HG03558 (cell line): ENCODE measurements around the gene SUPT6H.
"Not testable (repeated sequence)": the region's sequence is repeated elsewhere in the genome, so short reads cannot be mapped to it uniquely, and the experiment has no call there.

Experiments
- ATAC-seq: cut with Tn5 transposase; IDR thresholded peaks from one replicate; pipeline ENCODE4 v1.9.1; 2021; ENCODE audit warnings: moderate number of reproducible peaks; ENCODE audit not compliant: unreplicated experiment; ENCODE audit errors: extremely low read depth

Gene SUPT6H

GRCh38 chr17:28729950-28730330, 67.9 kb downstream of the SUPT6H start:
- no peak for ATAC-seq

- no peak for ATAC-seq
These were observed 71.3 kb downstream of the SUPT6H start for GRCh38 chr17:28733346-28733745.

DNA sequence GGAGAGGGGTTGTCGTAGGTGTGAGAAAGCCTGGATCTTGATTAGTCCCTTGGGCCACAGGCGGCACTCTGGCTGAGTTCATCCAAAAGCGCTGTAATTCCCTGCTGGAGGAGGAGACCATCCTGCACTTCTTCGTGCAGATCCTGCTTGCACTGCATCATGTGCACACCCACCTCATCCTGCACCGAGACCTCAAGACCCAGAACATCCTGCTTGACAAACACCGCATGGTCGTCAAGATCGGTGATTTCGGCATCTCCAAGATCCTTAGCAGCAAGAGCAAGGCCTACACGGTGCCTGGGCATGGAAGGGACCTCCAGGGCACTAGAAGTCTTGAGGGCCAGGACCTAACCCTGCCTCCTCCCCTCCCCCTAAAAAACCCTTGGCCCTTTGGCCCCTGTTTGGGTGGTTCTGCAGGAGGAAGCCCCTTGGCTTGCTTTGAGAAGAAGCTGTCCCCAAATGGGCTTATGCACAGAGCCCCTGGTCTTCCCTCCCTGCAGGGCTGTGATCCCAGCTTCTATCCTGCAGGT, 72.8 kb downstream of the SUPT6H start:
- ATAC-seq, result no peak

GRCh38 chr17:28735242-28735722, 73.3 kb downstream of the SUPT6H start:
- ATAC-seq, result no peak

DNA sequence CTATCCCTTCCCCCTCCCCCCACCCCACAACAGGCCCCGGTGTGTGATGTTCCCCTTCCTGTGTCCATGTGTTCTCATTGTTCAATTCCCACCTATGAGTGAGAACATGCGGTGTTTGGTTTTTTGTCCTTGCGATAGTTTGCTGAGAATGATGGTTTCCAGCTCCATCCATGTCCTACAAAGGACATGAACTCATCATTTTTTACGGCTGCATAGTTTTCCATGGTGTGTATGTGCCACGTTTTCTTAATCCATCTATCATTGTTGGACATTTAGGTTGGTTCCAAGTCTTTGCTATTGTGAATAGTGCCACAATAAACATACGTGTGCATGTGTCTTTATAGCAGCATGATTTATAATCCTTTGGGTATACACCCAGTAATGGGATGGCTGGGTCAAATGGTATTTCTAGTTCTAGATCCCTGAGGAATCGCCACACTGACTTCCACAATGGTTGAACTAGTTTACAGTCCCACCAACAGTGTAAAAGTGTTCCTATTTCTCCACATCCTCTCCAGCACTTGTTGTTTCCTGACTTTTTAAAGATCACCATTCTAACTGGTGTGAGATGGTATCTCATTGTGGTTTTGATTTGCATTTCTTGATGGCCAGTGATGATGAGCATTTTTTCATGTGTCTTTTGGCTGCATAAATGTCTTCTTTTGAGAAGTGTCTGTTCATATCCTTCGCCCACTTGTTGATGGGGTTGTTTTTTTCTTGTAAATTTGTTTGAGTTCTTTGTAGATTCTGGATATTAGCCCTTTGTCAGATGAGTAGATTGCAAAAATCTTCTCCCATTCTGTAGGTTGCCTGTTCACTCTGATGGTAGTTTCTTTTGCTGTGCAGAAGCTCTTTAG, 74.1 kb downstream of the SUPT6H start:
- ATAC-seq, result not testable (repeated sequence)

DNA sequence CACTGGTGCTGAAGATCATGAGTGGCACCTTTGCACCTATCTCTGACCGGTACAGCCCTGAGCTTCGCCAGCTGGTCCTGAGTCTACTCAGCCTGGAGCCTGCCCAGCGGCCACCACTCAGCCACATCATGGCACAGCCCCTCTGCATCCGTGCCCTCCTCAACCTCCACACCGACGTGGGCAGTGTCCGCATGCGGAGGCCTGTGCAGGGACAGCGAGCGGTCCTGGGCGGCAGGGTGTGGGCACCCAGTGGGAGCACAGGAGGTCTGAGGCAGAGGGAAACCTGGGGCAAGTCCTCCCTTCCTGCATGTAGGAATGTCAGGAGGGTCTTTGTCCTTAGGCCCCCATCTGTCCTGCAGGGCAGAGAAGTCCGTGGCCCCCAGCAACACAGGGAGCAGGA, 75.3 kb downstream of the SUPT6H start:
- ATAC-seq, result no peak

DNA sequence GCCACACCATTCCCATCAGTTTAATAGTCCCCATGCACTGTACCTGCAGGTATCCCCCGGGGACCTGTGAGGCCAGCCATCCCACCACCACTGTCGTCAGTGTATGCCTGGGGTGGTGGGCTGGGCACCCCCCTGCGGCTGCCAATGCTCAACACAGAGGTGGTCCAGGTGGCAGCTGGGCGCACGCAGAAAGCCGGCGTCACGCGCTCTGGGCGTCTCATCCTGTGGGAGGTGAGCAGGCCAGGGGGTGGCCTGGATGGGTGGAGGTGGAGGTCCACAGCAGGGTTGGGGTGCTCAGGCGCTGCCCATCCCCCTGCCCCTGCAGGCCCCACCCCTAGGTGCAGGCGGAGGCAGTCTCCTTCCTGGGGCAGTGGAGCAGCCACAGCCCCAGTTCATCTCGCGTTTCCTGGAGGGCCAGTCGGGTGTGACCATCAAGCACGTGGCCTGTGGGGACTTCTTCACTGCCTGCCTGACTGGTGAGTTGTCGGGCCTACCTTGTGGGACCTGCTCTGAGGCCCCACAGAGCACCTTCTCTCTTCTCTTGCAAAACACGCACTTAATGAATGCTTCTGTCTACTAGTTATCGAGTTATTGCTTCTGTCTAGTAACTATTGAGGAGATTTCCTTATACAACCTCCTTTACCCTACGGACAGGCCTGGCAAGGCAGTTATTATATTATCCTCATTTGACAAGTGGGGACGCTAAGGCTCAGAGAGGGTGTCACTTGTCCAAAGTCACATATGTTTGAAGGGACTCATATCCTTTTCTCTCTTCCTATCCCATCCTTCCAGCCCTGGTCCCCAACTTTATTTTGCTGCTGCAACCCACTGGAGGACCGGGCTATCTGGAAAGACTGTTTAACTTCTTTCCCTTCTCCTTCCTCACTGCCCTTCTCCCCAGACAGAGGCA, 76.0 kb downstream of the SUPT6H start:
- no peak for ATAC-seq

DNA sequence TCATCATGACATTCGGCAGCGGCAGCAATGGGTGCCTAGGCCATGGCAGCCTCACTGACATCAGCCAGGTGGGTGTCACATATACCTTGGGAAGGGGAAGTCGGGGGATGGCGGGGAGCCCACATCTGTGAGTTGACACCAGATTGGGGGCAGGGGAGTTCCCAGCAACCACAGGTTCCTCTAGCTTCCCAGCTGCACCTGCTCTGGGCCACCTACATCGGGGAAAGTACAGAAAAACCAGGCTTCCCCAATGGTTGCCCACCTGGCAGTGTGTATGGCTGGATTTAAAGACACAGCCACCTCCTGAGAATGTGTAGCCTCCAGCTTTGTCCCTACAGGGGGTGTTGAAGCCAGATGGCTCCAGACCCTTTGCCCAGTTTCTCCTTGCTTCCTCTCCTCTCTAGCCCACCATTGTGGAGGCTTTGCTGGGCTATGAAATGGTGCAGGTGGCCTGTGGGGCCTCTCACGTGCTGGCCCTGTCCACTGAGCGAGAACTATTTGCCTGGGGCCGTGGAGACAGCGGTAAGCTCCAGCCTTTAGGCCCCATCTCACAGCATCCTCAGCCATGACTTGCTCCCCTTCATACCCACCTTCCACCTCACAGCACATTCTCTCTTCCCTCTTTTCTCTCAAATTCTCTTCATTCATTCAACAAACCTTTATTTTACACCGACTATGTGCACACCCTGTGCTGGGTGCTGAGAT, 76.8 kb downstream of the SUPT6H start:
- ATAC-seq, result no peak

DNA sequence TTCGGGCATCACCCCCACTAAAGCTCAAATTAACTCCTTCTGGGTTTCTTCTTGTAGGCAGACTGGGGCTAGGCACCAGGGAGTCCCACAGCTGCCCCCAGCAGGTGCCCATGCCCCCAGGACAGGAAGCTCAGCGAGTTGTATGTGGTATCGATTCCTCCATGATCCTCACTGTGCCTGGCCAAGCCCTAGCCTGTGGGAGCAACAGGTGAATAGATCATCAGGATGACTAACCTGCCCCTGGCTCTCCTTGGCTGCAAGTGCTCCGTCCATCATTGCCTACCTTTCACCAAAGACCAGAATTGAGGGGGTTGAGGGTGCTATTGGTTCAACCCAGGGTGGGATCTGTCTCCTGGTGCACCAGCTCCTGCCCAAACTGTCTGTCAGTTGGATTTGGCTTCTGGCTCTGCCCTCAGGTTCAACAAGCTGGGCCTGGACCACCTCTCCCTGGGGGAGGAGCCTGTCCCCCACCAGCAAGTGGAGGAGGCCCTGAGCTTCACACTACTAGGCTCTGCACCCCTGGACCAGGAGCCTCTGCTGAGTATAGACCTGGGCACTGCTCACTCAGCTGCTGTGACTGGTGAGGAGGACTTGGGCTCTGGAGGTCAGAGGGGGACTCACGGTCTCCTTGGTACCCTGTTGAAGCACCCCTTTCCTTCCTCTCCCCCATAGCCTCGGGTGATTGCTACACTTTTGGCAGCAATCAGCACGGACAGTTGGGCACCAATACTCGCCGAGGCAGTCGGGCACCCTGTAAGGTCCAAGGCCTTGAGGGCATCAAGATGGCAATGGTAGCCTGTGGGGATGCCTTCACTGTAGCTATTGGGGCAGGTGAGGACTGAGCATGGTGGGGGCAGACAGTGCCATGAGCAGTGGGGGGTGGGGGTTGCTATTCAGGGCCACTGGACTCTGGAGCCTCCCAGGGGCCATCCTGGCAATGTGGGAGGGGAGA, 78.7 kb downstream of the SUPT6H start:
- ATAC-seq, result no peak

DNA sequence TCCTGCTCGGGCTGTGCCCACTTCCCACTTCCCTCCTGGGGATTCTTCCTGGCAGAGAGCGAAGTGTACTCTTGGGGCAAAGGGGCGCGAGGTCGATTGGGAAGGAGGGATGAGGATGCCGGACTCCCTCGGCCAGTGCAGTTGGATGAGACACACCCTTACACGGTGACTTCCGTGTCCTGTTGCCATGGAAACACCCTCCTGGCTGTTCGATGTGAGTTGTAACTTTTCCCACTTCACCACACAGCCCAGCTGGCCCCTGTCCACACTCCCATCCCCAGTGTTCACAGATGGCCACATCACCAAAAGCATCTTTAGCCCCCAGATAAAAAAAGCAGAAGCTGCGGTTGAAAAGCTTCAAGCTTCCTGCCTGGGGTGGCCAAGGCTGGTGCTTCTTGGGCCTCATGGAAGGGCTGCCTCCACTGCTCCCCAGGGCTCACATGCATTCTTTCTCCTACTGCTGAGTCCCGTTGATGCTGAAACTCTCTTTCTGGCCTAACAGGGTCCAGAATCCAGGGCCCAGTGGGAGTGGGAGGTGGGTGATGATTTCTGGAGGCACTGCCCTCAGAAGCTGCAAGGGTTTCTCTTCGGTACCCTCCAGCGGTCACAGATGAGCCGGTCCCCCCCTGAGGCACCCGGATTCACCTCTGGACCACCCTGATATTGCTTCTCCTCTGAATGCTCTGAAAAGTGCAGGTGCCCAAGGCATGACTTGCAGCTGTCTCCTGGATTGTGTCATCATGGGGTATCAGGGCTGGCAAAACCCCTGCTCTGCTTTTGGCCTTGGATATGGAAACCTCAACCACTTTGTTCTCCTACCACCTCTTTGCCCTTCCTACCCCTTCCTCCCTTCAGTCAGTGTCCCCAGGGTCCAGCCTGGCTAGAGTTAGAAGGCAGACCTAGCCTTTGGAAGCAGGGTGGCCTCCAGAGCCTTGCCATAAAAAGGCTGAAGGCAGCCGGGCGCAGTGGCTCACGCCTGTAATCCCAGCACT, 79.6 kb downstream of the SUPT6H start:
- ATAC-seq, result no peak

DNA sequence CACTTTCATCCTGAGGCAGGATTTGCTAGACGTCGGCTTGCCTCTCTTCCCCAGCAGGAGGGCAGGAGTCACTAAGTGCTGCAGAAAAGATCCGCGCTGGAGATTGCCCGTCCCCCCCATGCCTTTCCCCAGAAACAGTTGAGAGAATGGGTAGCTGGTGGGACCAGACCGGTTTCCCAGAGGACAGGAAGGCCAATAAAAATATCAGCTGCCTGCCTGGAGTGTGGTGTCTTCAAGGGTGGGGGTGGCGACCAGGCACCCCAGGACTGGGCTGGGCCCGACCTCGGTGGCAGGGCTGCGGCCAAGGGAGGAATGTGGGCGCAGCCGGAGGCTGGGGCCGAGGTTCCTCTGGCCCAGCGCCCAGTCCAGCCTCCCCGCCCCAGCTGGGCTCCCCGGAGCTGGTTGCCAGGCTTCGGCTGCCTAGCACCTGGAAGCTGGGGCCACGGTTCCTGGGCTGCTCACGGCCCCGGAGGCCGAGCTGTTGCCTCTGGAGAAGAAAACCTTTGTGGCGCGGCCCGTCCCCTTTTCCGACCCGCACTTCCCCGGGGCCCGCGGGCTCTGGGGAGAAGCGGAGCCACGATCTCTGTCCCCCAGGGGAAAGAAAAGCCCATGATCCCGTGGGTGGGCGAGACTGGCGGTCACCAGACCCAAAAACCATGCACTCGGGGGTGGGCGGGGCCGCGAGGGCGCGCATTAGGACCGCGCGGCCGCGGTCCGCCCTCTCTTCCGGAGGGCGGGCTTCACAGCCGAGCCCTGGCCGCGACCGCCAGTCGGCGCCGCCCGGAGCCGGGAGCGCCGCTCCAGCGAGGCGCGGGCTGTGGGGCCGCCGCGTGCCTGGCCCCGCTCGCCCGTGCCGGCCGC, 81.5 kb downstream of the SUPT6H start, which contains the start of gene TRAF4:
TRAF4 (plus strand) TSS at position 769 of the 861 bp plus-strand sequence. CDS start 102 bp downstream, outside the sequence.
- ATAC-seq, result no peak

DNA sequence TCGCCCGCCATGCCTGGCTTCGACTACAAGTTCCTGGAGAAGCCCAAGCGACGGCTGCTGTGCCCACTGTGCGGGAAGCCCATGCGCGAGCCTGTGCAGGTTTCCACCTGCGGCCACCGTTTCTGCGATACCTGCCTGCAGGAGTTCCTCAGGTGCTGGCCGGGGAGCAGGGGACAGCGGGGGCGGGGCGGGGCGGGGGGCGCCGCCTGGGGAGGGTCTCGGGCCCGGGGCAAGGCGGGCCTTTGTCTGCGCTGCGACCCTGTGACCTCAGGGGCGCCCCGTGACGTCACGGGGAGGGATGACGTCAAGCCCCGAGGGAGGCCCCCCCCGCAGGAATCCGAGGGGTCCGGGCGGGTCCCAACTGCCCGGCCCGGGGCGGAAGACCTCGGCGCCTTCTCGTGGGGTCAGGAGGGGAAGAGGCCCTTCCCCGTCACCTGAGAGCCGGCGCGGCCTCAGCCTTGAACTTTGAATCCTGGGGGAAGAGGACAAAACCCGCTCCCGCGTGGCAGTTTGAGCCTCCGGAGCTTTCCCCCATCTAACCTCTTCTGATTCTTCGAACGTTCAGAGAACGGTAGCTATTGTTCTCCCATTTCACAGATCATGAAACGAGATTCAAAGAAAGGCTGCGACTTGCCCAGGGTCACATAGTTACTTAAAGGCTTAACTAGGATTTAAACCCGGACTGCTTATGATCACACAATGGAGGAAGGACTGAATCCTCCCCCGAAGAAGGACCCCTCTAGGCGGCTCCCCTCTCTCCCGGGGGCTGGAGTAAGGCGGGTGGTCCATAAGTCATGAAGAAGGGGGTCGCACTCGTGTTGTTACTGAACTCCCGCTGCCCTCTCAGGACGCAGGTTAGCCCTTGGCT, 82.3 kb downstream of the SUPT6H start:
- ATAC-seq, result no peak

DNA sequence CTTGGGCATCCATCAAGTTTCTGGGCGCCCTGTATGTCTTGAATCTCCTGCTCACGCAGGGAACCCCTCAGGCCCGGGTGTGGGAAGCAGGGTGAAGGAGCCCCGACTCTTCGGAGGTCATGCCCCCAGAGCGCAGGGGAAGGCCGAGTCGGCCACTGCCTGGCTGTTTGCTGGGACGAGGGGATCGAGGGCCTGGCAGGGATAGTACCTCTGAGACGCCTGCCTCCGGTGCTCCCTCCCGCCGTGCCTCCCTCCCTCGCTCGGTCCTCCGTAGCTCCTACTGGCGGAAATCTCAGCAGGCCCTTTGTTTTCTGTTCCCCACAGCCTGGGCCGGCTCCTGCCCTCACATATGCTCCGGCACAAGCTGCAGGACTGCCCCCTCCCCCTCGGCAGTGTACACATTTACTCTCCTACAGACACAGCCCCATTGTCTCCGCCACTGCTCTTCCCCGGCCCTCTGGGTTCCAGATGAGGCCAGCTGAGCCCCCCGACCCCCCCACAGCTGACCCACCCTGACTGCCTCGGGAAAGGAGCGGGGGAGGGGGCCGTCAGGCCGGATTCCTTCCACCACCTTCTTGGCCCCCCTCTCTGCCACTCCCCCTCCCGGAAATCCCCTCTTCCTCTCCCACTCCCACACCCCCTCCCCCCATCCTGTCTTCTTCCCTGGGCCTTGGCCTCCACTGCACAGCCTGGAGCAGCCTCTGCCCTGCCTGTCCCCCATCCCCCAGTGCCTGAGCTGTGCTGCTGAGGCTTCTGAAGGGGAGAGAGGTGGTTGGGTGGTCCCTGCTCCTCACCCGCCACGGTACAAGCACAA, 83.2 kb downstream of the SUPT6H start:
- no peak for ATAC-seq

- ATAC-seq, result no peak
These were observed 83.9 kb downstream of the SUPT6H start for GRCh38 chr17:28745786-28746411.

GRCh38 chr17:28746611-28747050, 84.6 kb downstream of the SUPT6H start:
- no peak for ATAC-seq
